Epithelial cell of proximal tubule (primary cell): ENCODE results near the gene CAMK2D. TPM values are rescaled to one million over a fixed set of nuclear protein-coding genes. Genes with fewer than 3 reads are reported as not detected.

Experiments used
- DNase-seq: peaks from one replicate; pipeline ENCODE4 v3.0.0-alpha.2; 2011; ENCODE audit warnings: low read depth
- H3K4me3 ChIP-seq: 2 replicates; pipeline ENCODE4 v1.5.1; 2011; ENCODE audit warnings: low read depth, mild to moderate bottlenecking, low read length
- CTCF ChIP-seq: conservative IDR thresholded peaks from 2 replicates; pipeline ENCODE4 v1.5.1; 2012; ENCODE audit warnings: low read depth, mild to moderate bottlenecking, low read length
- total RNA-seq: library from RNA; depleted of rRNA; stranded (reverse); fragments of >200 nt; gene quantifications from 2 replicates; pipeline ENCODE4 v1.2.3, GENCODE V29; 2015

The CAMK2D gene
- total RNA-seq, 1 donor from 2014 or later = 42.2 TPM

- no peak for TF ChIP-seq CTCF
- no peak for DNase-seq
- H3K4me3 ChIP-seq = no peak overlapping the region
Observed at GRCh38 chr4:113467581-113467980, 294.0 kb downstream of the CAMK2D start.

GRCh38 chr4:113462286-113462685 lies 299.3 kb downstream of the CAMK2D start:
- no peak overlapping the region for H3K4me3 ChIP-seq
- TF ChIP-seq CTCF = no peak
- DNase-seq = no peak

- H3K4me3 ChIP-seq = no peak overlapping the region
- DNase-seq = no peak
- TF ChIP-seq CTCF = no peak
Observed at GRCh38 chr4:113461281-113461680, 300.3 kb downstream of the CAMK2D start.

- DNase-seq = no peak
- H3K4me3 ChIP-seq = no peak overlapping the region
- TF ChIP-seq CTCF = no peak
Observed at GRCh38 chr4:113457886-113458285, 303.7 kb downstream of the CAMK2D start.

- no peak overlapping the region for H3K4me3 ChIP-seq
- DNase-seq = no peak
- no peak for TF ChIP-seq CTCF
Observed at GRCh38 chr4:113457121-113457520, 304.4 kb downstream of the CAMK2D start.

GRCh38 chr4:113455061-113455460 lies 306.5 kb downstream of the CAMK2D start:
- H3K4me3 ChIP-seq = no peak overlapping the region
- TF ChIP-seq CTCF = no peak
- DNase-seq = no peak

GRCh38 chr4:113452868-113453620 lies 308.5 kb downstream of the CAMK2D start:
- no peak for TF ChIP-seq CTCF
- no peak overlapping the region for H3K4me3 ChIP-seq
- no peak for DNase-seq
